ENCODE measurements around the gene NTRK2.

- no peak for TF ChIP-seq CTCF (IDR thresholded peaks at IDR 0.05)
- TF ChIP-seq EP300 (IDR thresholded peaks at IDR 0.05): no peak
- TF ChIP-seq POLR2A (IDR thresholded peaks at IDR 0.05): no peak
- TF ChIP-seq POLR2AphosphoS5 (IDR thresholded peaks at IDR 0.05): no peak
Measured at GRCh38 chr9:84846906-84847305, 177.4 kb downstream of the NTRK2 start.

Data from suprapubic skin (tissue), 4 donors.